B cell (primary cell): Measurements from ENCODE around the gene SCGB2B2. TPM values are rescaled to one million over a fixed set of nuclear protein-coding genes. Genes with fewer than 3 reads are reported as not detected.

Experiments used
- ATAC-seq: fragments of 200-7000 bp; cut with Tn5 transposase; one replicate; pipeline ENCODE4 v1.10.0; 2021; ENCODE audit warnings: low read depth, mild to moderate bottlenecking, moderate number of reproducible peaks, moderate library complexity
- CTCF ChIA-PET: fragments of 350-600 bp; sonication (Branson Sonifier 250); formaldehyde crosslinking; loops from one replicate; lab custom pipeline; 2021; ENCODE audit warnings: antibody characterized with exemption, inconsistent platforms; lab: Charles Lee
- POLR2A ChIA-PET: fragments of 350-600 bp; sonication (Branson Sonifier 250); formaldehyde crosslinking; loops from one replicate; lab custom pipeline; 2021; ENCODE audit warnings: antibody characterized with exemption; lab: Charles Lee
- DNase-seq: peaks from one replicate; pipeline ENCODE4 v3.0.0; 2013
- H2AFZ ChIP-seq: 2 replicates; pipeline ENCODE4 v1.6.1; 2012; ENCODE audit warnings: mild to moderate bottlenecking, low read depth, low read length; ENCODE audit not compliant: insufficient read depth, poor library complexity, severe bottlenecking
- H3K27ac ChIP-seq, 2 donors: 1 replicate in 1 of 2; 2 replicates in 1 of 2; pipeline ENCODE4 v1.5.1; 2012 to 2013; ENCODE audit warnings: low read length in 2 of 2, mild to moderate bottlenecking in 2 of 2, moderate library complexity in 1 of 2
- H3K27me3 ChIP-seq, 4 experiments: fragments of 200-600 bp in 1 of 4; sonication (generic) in 1 of 4; replicated peaks in 1 of 4; 1 replicate in 2 of 4; 2 replicates in 2 of 4; pipeline versions ENCODE4 v1.6.1 to v1.7.0; 2013 to 2016; ENCODE audit warnings: low read length in 3 of 4, mild to moderate bottlenecking in 2 of 4, mixed read lengths in 1 of 4, moderate library complexity in 1 of 4; ENCODE audit not compliant: insufficient read depth in 4 of 4, control insufficient read depth in 3 of 4; ENCODE audit errors: control extremely low read depth in 1 of 4
- H3K36me3 ChIP-seq, 2 experiments: replicated peaks in 1 of 2; 1 replicate in 1 of 2; 2 replicates in 1 of 2; pipeline versions ENCODE4 v1.6.1 to v1.7.1; 2013; ENCODE audit warnings: low read length in 1 of 2; ENCODE audit not compliant: insufficient read depth in 2 of 2, control insufficient read depth in 1 of 2; ENCODE audit errors: control extremely low read depth in 1 of 2, extremely low read depth in 1 of 2
- H3K4me1 ChIP-seq, 2 donors: fragments of 200-600 bp in 1 of 2; sonication (generic) in 1 of 2; 1 replicate in 1 of 2; 2 replicates in 1 of 2; pipeline versions ENCODE4 v1.5.1 to v1.6.1; 2013 to 2017; ENCODE audit warnings: low read length in 2 of 2; ENCODE audit not compliant: control insufficient read depth in 2 of 2, insufficient read depth in 2 of 2
- H3K4me2 ChIP-seq: replicated peaks from 2 replicates; pipeline ENCODE3; 2012; ENCODE audit warnings: mild to moderate bottlenecking, low read depth, low read length; ENCODE audit not compliant: poor library complexity, severe bottlenecking
- H3K4me3 ChIP-seq, 5 experiments: fragments of 200-600 bp in 1 of 5; sonication (generic) in 1 of 5; 1 replicate in 3 of 5; 2 replicates in 2 of 5; pipeline versions ENCODE4 v1.5.1 to v1.7.0; 2011 to 2016; ENCODE audit warnings: low read length in 4 of 5, mild to moderate bottlenecking in 4 of 5, low read depth in 2 of 5, control low read depth in 1 of 5, moderate library complexity in 1 of 5; ENCODE audit not compliant: insufficient read depth in 1 of 5; ENCODE audit errors: control extremely low read depth in 1 of 5, extremely low read depth in 1 of 5
- H3K79me2 ChIP-seq: fragments of 200-600 bp; sonication (generic); one replicate; pipeline ENCODE4 v1.6.0; 2016; ENCODE audit warnings: low read length; ENCODE audit not compliant: control insufficient read depth, insufficient read depth
- H3K9ac ChIP-seq: fragments of 200-600 bp; sonication (generic); 2 replicates; pipeline ENCODE4 v1.6.1; 2017; ENCODE audit warnings: mild to moderate bottlenecking, low read length, moderate library complexity
- H3K9me3 ChIP-seq, 3 donors: one replicate each; pipeline versions ENCODE4 v1.6.1 to v1.7.1; 2013; ENCODE audit warnings: low read length in 2 of 3; ENCODE audit not compliant: control insufficient read depth in 2 of 3, insufficient read depth in 1 of 3; ENCODE audit errors: control extremely low read depth in 1 of 3
- H4K20me1 ChIP-seq: 2 replicates; pipeline ENCODE4 v1.6.0; 2012; ENCODE audit warnings: mild to moderate bottlenecking, low read length; ENCODE audit not compliant: insufficient read depth, control insufficient read depth, poor library complexity, severe bottlenecking
- H3K27ac Mint-ChIP-seq: one replicate; pipeline ENCODE4 v1.8.0; 2021; ENCODE audit warnings: mixed read lengths
- H3K27me3 Mint-ChIP-seq: one replicate; pipeline ENCODE4 v1.8.0; 2021; ENCODE audit warnings: mixed read lengths
- H3K4me1 Mint-ChIP-seq: one replicate; pipeline ENCODE4 v1.8.0; 2021; ENCODE audit warnings: mixed read lengths
- H3K4me3 Mint-ChIP-seq: one replicate; pipeline ENCODE4 v1.8.0; 2021; ENCODE audit warnings: mixed read lengths
- H3K9me3 Mint-ChIP-seq: one replicate; pipeline ENCODE4 v1.8.0; 2022; ENCODE audit warnings: mixed read lengths; ENCODE audit not compliant: insufficient read depth
- EZH2 ChIP-seq: IDR thresholded peaks from 2 replicates; pipeline ENCODE4 v1.6.1; 2012; ENCODE audit warnings: borderline replicate concordance, low read depth, mild to moderate bottlenecking, moderate library complexity, low read length; ENCODE audit not compliant: insufficient read depth, poor library complexity, severe bottlenecking
- WGBS: methylation state at CpG from one replicate; pipeline ENCODE4 v1.1.5; 2013; ENCODE audit warnings: missing lambda C conversion rate; ENCODE audit not compliant: insufficient coverage; 5-methylcytosine and 5-hydroxymethylcytosine counted together
- intact Hi-C: fragments of 100-400 bp; cut with micrococcal nuclease; formaldehyde crosslinking; loops from one replicate; pipeline ENCODE4 v1.10.0; 2022
- polyA plus RNA-seq: library from polyadenylated mRNA; depleted of rRNA; stranded (reverse); fragments of >200 nt; gene quantifications from 2 replicates; pipeline ENCODE4 v1.2.3, GENCODE V29; 2012
- total RNA-seq, 2 donors: library from RNA; stranded (reverse); fragments of 120-200 nt in 1 of 2; gene quantifications; 1 replicate in 1 of 2; 2 replicates in 1 of 2; pipeline versions ENCODE4 v1.2.3 to v1.2.4, GENCODE V29; 2013 to 2022
- TF ChIP-seq, protein P1 (sequence below): fragments of 200-600 bp; IDR thresholded peaks from one replicate; pipeline ENCODE4 v1.8.0; 2022; ENCODE audit warnings: antibody characterized with exemption, mild to moderate bottlenecking

SCGB2B2 gene
- total and polyA plus RNA-seq, 2 donors (not counting 1 experiment from before 2014, with no cell fraction given), result 0.21 to 0.91 TPM

DNA sequence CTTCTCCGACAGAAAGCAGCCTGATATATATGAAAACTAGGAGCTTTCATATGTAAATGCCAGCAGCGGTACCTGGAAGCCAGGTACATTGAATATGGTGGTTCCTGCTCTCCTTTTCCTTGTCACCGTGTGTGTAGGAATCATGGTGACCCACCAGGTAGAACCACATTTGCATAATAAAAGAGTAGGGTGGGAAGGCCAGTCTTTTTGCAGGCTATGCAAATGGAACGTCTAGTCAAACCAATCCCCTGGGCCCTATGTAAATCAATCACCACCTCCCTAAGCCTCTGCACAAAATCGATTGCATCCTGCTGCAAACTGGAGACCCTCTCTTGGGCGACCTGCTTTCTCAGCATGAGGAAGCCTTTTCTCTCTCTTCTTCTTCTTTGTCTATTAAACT, 34.9 kb upstream of the SCGB2B2 start:
- peaks cover 0 to 12% (median 4%) of the 10 kb centered on the region in 4 experiments for H3K27me3 ChIP-seq
- H2AFZ ChIP-seq, result no peak overlapping the region
- ATAC-seq (no peak), DNase-seq (no peak)
- TF ChIP-seq, protein P1, sequence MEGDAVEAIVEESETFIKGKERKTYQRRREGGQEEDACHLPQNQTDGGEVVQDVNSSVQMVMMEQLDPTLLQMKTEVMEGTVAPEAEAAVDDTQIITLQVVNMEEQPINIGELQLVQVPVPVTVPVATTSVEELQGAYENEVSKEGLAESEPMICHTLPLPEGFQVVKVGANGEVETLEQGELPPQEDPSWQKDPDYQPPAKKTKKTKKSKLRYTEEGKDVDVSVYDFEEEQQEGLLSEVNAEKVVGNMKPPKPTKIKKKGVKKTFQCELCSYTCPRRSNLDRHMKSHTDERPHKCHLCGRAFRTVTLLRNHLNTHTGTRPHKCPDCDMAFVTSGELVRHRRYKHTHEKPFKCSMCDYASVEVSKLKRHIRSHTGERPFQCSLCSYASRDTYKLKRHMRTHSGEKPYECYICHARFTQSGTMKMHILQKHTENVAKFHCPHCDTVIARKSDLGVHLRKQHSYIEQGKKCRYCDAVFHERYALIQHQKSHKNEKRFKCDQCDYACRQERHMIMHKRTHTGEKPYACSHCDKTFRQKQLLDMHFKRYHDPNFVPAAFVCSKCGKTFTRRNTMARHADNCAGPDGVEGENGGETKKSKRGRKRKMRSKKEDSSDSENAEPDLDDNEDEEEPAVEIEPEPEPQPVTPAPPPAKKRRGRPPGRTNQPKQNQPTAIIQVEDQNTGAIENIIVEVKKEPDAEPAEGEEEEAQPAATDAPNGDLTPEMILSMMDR, result no peak
- no peak for TF ChIP-seq EZH2
- H3K9me3 ChIP-seq, result peaks cover 2 to 18% (median 8%) of the 10 kb centered on the region in 3 donors
- no peaks in the 10 kb centered on the region for H3K79me2 ChIP-seq
- no peak overlapping the region for H3K4me2 ChIP-seq
- no peak overlapping the region for H3K4me3 ChIP-seq
- Mint-ChIP-seq H3K27me3 (peaks cover 29% of the 10 kb centered on the region), H3K9me3 (peaks cover 9% of the 10 kb centered on the region), H3K4me3 (no peak overlapping the region), H3K4me1 (no peaks in the 10 kb centered on the region), H3K27ac (no peak overlapping the region)
- H4K20me1 ChIP-seq, result no peaks in the 10 kb centered on the region
- H3K9ac ChIP-seq, result no peak overlapping the region
- ChIA-PET POLR2A (no interaction called here), CTCF (interaction anchor here (0.9 to 9.1 kb wide), 11 partner anchors 10 to 934 kb away, joined by 3 to 111 read pairs (median 4); no protein-coding TSS in a partner anchor)
- no peaks in the 10 kb centered on the region for H3K4me1 ChIP-seq
- 65% methylated on average over 4 of the region's 6 CpGs for WGBS
- no peaks in the 10 kb centered on the region for H3K36me3 ChIP-seq
- no peak overlapping the region for H3K27ac ChIP-seq
- intact Hi-C loops, result loop anchor here (1.0 to 10.0 kb wide), 3 partner anchors 35 to 1477 kb away; partner anchors contain the start of genes SCGB2B2 and ZNF302

DNA sequence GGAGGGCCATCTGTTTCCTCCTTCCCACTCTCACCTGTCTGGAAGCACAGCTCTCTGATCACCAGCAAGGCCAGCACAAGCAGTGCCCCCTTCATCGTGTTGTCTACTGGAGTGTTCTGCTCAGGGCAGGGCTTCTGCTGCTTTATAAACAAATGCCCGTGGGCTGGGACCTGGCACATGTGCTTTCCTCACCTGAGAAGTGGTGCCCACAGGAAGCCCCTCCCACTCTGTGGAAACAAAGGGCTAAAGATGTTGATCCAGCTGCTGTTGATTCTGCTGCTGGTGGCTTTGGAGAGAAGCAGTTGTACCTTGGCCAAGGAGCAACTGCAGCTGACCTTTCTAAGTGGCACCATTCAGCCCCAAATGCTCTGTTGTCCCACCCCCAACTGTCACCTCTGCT, 30.7 kb upstream of the SCGB2B2 start:
- no peak for ATAC-seq
- no peak overlapping the region for H3K27ac Mint-ChIP-seq
- WGBS, result 83% methylated on average over 2 of the region's 2 CpGs
- no peak for DNase-seq
- POLR2A ChIA-PET, result no interaction called here
- CTCF ChIA-PET, result interaction anchor here (9.1 kb wide), 1 partner anchor 68 kb away, joined by 111 read pairs; no protein-coding TSS in a partner anchor
- Histone ChIP-seq H3K4me3 (no peak overlapping the region), H3K27ac (no peak overlapping the region), H3K9ac (no peak overlapping the region), H2AFZ (no peak overlapping the region), H3K9me3 (peaks cover 0 to 13% (median 2%) of the 10 kb centered on the region in 3 donors), H4K20me1 (no peaks in the 10 kb centered on the region), H3K27me3 (peaks cover 0 to 5% (median 0%) of the 10 kb centered on the region in 4 experiments), H3K36me3 (no peaks in the 10 kb centered on the region), H3K79me2 (no peaks in the 10 kb centered on the region), H3K4me1 (no peaks in the 10 kb centered on the region), H3K4me2 (no peak overlapping the region)
- no peak overlapping the region for H3K4me3 Mint-ChIP-seq
- intact Hi-C loops, result no loop called here
- H3K4me1 Mint-ChIP-seq, result no peaks in the 10 kb centered on the region
- TF ChIP-seq, protein P1, result no peak
- no peak for TF ChIP-seq EZH2
- H3K27me3 Mint-ChIP-seq, result peaks cover 30% of the 10 kb centered on the region
- H3K9me3 Mint-ChIP-seq, result peaks cover 2% of the 10 kb centered on the region
